Stimulated activated CD8-positive, alpha-beta memory T cell treated with anti-CD3 and anti-CD28 coated beads, Interleukin-12 subunit alpha, Interleukin-12 subunit beta, amount 100 ng/mL, for 24 hours (primary cell): ENCODE measurements around the gene FBLN1.

ENCODE experiments used
- DNase-seq: peaks from one replicate; pipeline ENCODE4 v3.0.0-alpha.2; 2020; ENCODE audit errors: extremely low read depth

FBLN1 gene

DNA sequence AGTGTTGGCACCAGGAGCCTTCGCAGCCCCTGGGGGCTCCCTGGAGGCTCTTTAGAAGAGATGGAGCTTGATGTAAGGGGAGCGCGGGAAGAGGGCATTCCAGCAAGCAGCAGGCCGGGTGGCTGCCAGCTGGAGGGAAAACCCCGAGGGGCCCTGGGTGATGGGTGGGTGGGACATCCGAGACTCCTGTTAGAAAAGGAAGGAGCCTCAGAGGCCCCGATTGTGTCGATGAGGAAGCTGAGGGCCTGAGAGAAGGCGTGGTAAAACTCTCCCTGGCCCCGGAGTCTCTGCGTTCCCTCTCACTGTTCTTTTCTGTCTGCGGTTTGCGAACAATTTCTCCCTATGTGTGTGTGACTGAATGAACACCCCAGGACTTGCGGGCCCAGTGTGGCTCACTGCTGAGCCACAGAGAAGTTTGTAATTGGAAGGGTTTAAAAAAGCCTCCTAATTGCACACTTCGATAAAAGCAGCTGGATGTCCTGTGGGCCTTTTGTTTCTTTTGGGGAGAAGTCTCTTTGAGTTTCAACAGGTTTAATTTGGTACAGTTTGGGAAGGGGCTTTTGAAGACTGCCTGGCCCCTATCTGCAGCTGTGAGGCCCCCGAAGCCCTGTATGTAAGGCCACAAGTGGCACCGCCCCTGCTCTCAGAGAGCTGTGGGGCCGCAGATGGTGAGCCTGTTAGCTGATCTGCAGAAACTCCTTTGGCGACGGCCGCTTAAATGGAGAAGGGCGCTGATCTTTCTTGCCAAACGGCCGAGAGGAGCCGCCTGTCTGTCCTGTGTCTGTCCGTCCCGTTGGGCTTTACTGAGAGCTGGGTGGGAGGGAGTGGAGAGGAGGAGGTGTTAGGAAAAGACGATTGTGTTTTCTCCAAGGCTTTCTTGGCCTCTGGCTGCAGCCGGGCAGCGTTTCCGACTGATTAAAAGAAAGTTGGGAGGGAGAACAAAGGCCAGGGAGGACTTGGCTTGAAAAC is 2.0 kb downstream of the FBLN1 start:
- DNase-seq, result no peak

- DNase-seq, result no peak
These were observed 3.5 kb downstream of the FBLN1 start for GRCh38 chr22:45505991-45506747.

- no peak for DNase-seq
These were observed 4.2 kb downstream of the FBLN1 start for GRCh38 chr22:45506816-45507360.

- DNase-seq, result no peak
These were observed 5.1 kb downstream of the FBLN1 start for GRCh38 chr22:45507798-45508197.

GRCh38 chr22:45508814-45509213 is 6.1 kb downstream of the FBLN1 start:
- no peak for DNase-seq

- DNase-seq, result no peak
These were observed 7.9 kb downstream of the FBLN1 start for GRCh38 chr22:45510376-45511232.

DNA sequence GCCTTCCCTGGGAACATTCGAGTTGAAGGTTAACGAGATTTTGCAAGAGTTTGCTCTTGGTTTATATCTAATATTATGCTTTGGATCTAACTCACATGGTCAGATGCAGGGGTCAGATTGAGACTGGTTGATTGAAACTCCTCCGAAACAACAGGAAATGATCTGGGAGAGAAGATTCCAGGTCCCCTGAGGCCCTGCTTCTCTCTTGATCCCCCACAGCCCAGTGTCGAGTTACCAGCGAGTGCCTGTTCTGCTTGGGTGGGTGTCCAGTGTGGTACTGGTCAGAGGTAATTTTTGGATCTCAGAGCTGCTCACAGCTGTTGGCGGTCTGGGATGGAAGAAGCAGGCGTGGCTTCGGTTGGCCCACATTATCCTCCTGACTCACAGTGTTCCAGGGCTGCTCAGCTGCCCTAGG is 9.2 kb downstream of the FBLN1 start:
- no peak for DNase-seq

- no peak for DNase-seq
These were observed 9.7 kb downstream of the FBLN1 start for GRCh38 chr22:45512363-45512762.

- DNase-seq, result no peak
These were observed 13.0 kb downstream of the FBLN1 start for GRCh38 chr22:45515676-45516075.

DNA sequence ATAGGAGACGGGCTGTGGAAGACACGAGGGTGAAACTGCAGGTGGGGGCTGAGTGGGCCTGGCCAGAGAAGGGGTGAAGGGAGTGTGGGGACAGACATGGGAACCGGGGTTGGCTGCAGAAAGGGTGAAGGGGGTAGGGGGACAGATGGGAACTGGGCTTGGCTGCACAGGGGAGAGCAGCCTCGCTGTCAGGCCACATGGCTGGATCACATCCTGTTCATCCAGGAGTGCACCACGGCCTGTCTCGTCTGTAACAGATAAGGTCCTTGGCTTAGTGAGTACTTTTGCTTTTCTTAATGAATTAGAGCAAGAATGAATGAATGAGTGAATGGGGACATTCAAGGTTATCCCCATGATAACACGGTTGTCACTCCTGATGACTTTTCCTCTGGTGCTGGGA is 13.5 kb downstream of the FBLN1 start:
- no peak for DNase-seq

GRCh38 chr22:45516923-45517675 is 14.4 kb downstream of the FBLN1 start:
- no peak for DNase-seq

- DNase-seq, result no peak
These were observed 15.5 kb downstream of the FBLN1 start for GRCh38 chr22:45518136-45518535.

DNA sequence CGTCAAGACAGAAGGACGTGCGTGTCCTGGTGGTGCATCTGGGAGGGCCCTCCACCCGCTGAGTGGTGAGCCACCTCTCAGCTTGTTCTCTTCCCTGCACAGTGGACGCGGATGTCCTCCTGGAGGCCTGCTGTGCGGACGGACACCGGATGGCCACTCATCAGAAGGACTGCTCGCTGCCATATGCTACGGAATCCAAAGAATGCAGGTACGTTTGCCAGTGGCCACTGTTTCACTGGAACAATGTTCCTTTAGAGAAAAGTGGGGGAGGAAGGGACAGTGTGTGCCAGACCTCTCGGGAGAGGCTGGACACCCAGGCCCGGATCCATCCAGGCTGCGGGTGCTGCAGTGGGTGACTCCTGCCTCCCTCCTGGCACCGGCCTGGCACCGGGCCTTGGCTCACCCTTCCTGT is 15.9 kb downstream of the FBLN1 start:
- DNase-seq, result no peak

- no peak for DNase-seq
These were observed 18.5 kb downstream of the FBLN1 start for GRCh38 chr22:45521178-45521577.

- no peak for DNase-seq
These were observed 19.8 kb downstream of the FBLN1 start for GRCh38 chr22:45522462-45522861.

DNA sequence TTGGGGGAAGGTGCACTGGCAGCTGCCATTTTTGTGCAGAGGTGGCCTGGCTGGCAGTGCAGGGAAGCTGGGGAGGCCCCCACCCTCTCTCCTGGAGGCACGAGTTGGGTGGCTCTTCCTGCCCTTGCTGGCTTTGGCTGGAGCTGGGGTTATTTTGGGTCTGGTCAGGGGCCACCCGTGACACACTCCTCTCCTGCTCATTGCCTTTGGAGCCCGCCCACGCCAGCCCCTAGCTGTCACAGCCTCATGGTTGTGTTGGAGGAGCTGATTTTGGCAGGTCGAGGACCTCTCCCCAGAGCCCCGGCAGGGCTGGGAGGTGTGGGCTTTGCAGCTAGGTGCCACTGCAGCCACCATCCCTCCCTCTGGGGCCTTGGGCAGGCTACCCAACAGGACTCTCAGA is 21.5 kb downstream of the FBLN1 start:
- DNase-seq, result no peak

GRCh38 chr22:45524966-45525365 is 22.3 kb downstream of the FBLN1 start:
- DNase-seq, result no peak

- no peak for DNase-seq
These were observed 22.8 kb downstream of the FBLN1 start for GRCh38 chr22:45525480-45525879.

DNA sequence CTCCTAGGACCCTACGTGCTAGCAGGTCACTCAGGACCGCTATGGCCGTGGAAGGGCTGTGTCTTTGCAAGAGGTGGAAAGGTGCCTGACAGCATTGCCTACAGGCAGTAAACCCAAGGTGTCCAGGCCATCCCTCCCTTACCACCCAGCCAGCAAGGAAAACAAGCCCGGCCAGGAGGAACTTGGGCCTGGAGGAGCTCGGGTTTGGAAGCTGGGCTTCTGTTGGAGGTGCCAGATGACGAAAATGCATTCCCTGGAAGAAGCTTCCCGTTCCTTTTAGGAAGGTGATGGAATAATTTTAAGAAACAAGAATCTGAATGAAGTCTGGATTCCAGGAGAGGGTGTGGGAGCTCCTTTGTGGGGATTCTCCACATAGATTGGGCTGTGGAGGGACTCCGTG is 23.6 kb downstream of the FBLN1 start:
- DNase-seq, result no peak

DNA sequence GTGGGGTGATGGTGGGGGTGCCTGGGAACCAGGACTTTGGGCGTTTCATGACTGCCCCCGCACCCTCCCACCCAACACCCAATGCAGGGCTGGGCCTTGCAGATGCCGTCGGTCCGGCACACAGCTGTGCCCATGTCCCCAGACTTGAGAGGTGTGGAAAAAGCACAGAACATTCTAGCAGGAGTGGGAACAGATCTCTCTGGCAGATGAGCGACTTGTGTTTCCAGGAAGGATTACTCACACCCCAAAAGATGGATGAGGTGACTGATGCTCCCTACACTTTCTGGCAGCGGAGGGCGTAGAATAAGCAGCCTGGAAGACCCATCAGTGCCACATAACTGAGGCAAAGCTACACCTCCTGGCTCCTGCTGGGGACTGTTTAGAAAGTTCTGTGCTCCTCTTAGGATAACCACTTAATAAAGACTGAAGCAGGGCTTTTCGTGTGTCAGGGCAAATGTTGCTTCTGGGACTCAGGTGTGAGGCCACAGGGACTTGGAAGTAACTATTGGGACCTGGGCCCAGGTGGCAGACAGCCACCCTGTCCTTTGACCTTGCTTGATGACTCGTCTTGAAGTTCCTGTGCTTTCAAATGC is 24.2 kb downstream of the FBLN1 start:
- DNase-seq, result no peak

DNA sequence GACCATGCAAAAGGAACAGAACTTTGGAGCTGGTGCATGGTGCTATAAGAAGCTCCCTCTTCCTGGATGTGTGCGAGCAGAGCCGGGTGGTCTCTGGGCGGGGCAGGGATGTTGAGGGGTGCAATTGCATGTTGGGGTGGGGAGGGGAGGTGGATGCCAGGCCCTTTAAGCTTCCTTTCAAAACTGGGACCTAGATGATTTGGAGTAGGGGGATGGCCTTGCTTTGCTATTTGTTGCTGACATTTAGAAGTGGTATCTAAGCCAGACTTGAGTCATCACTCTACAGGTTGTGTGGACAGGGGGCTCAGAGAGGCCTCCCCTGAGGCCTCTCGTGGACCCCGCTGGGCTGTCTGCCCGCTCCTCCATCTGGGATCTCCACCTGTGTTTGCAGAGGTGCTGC is 24.8 kb downstream of the FBLN1 start:
- DNase-seq, result no peak
